Right cardiac atrium (tissue), 5 donors: ENCODE data around the gene ZNF519. TPM values are rescaled to one million over a fixed set of nuclear protein-coding genes. Genes with fewer than 3 reads are reported as not detected.
"Not testable (repeated sequence)": the region's sequence is repeated elsewhere in the genome, so short reads cannot be mapped to it uniquely, and the experiment has no call there.

Experiments used
- ATAC-seq, 2 donors: fragments of 200-7000 bp; cut with Tn5 transposase; one replicate each; pipeline versions ENCODE4 v1.8.0 to v1.9.1; 2020; ENCODE audit warnings: moderate library complexity in 2 of 2, mild to moderate bottlenecking in 1 of 2
- DNase-seq, 3 donors: peaks; one replicate each; pipeline ENCODE4 v3.0.0-alpha.2; 2020
- H3K27ac ChIP-seq: one replicate; pipeline ENCODE4 v1.5.1; 2013; ENCODE audit warnings: mild to moderate bottlenecking, low read length, control low read depth, moderate library complexity
- H3K27me3 ChIP-seq: one replicate; pipeline ENCODE4 v1.6.1; 2013; ENCODE audit not compliant: control insufficient read depth, insufficient read depth
- H3K4me1 ChIP-seq: one replicate; pipeline ENCODE4 v1.6.1; 2013; ENCODE audit warnings: low read length; ENCODE audit not compliant: control insufficient read depth, insufficient read depth
- H3K4me3 ChIP-seq: one replicate; pipeline ENCODE4 v1.5.1; 2013; ENCODE audit warnings: low read length, control low read depth
- H3K9me3 ChIP-seq: one replicate; pipeline ENCODE4 v1.6.1; 2013; ENCODE audit warnings: low read length; ENCODE audit not compliant: control insufficient read depth
- WGBS: extraction: QIAGEN DNeasy Blood & Tissue Kit; methylation state at CpG from one replicate; pipeline ENCODE4 v1.1.7; 2013; 5-methylcytosine and 5-hydroxymethylcytosine counted together
- intact Hi-C, 4 donors: fragments of 100-400 bp; cut with DNase I; formaldehyde crosslinking; loops; one replicate each; pipeline versions ENCODE4 v1.11.0 to v1.14.0; 2022 to 2023
- long read RNA-seq, 4 donors: library from polyadenylated mRNA; unstranded; transcript quantifications; one replicate each; pipeline ENCODE4 v2.0.0, GENCODE V29; 2020 to 2021
- polyA plus RNA-seq: library from polyadenylated mRNA; stranded (reverse); fragments of 200-250 nt; gene quantifications from one replicate; pipeline ENCODE4 v1.2.3, GENCODE V29; 2013
- total RNA-seq, 4 donors: library from RNA; stranded (reverse); fragmentation: NEBNext Ultra II Directional; extraction: Animal tissue kit (Norgen Biotek cat#: 25700); gene quantifications; one replicate each; pipeline ENCODE4 v1.2.1, GENCODE V29; 2021
- donor health status: healthy with polysubstance abuse.
- donor health status: DM: no; HTN: yes; CAD: no.
- donor health status: DM: no; HTN: no; CAD: no.
- donor health status: DM: no; HTN: yes; CAD: no; lungs with severe emphysema.
- donor health status: DM: yes; HTN: yes; CAD: no.

The ZNF519 gene
- total RNA-seq, result 1 to 10 TPM; 4.3 to 7.9 (median 5.2) TPM
- 1.9 TPM for polyA plus RNA-seq
- long read RNA-seq, donor 1, full-length matches to known transcripts, result 5 of 10 reads
- long read RNA-seq, donor 1, partial matches to known transcripts, result 2 of 10 reads
- long read RNA-seq, donor 1, other reads (novel, unspliced or antisense), result 3 of 10 reads
- long read RNA-seq, donor 2, partial matches to known transcripts, result 0 of 2 reads
- long read RNA-seq, donor 2, other reads (novel, unspliced or antisense), result 1 of 2 reads
- long read RNA-seq, donor 3, transcript ZNF519-207 (3 exons, 2,830 nt), result major isoform, 5 of 12 reads
- long read RNA-seq, donor 3, partial matches to known transcripts, result 2 of 12 reads
- long read RNA-seq, donor 3, other reads (novel, unspliced or antisense), result 3 of 12 reads
- long read RNA-seq, donor 4, partial matches to known transcripts, result 1 of 2 reads
- long read RNA-seq, donor 4, other reads (novel, unspliced or antisense), result 1 of 2 reads

- H3K4me1 ChIP-seq, intact Hi-C loops, H3K9me3 ChIP-seq, H3K27me3 ChIP-seq: not testable (repeated sequence)
- WGBS, result under 1% methylated on average over 20 of the region's 20 CpGs
- DNase-seq, result peak; percentile 95 to 98 (median 97)
- peak; percentile 100 for ATAC-seq
- H3K4me3 ChIP-seq, result peak within 1 kb of the TSS; percentile 67
- peak within 1 kb of the TSS; percentile 54 for H3K27ac ChIP-seq
These were observed at the start of gene ZNF519 for GRCh38 chr18:14132271-14132700. ZNF519 (minus strand) TSS chr18:14132435; CDS start chr18:14132277, 158 bp downstream.

GRCh38 chr18:14179306-14179705, 47.1 kb upstream of the ZNF519 start:
- no peaks in the 10 kb centered on the region for H3K4me1 ChIP-seq
- DNase-seq, result no peak
- H3K4me3 ChIP-seq, result peak overlapping the region; percentile 26
- peak in 1 of 2 donors; percentile 32 for ATAC-seq
- 16% methylated on average over 28 of the region's 28 CpGs for WGBS
- intact Hi-C loops, result loop anchor here in 1 of 4 donors (5.0 kb wide), 1 partner anchor 213 kb away; no protein-coding TSS in a partner anchor
- H3K27ac ChIP-seq, result no peak overlapping the region
- no peaks in the 10 kb centered on the region for H3K9me3 ChIP-seq
- H3K27me3 ChIP-seq, result no peaks in the 10 kb centered on the region

GRCh38 chr18:14178321-14179196, 46.3 kb upstream of the ZNF519 start:
- H3K27ac ChIP-seq, H3K27me3 ChIP-seq, H3K4me1 ChIP-seq, H3K9me3 ChIP-seq: not testable (repeated sequence)
- WGBS, result 35% methylated on average over 61 of the region's 61 CpGs
- peak; percentile 54 to 81 (median 74) for DNase-seq
- peak overlapping the region; percentile 26 for H3K4me3 ChIP-seq
- intact Hi-C loops, result loop anchor here in 1 of 4 donors (5.0 kb wide), 1 partner anchor 214 kb away; no protein-coding TSS in a partner anchor
- ATAC-seq, result peak; percentile 93 to 98

GRCh38 chr18:14177540-14178320, 45.5 kb upstream of the ZNF519 start:
- H3K4me3 ChIP-seq, H3K9me3 ChIP-seq, H3K27me3 ChIP-seq, H3K4me1 ChIP-seq, H3K27ac ChIP-seq, ATAC-seq: not testable (repeated sequence)
- intact Hi-C loops, result loop anchor here in 1 of 4 donors (5.0 kb wide), 1 partner anchor 215 kb away; no protein-coding TSS in a partner anchor
- DNase-seq, result peak in 1 of 3 donors; percentile 18
- WGBS, result 95% methylated on average over 48 of the region's 48 CpGs

- not testable (repeated sequence) for H3K27me3 ChIP-seq, H3K27ac ChIP-seq, ATAC-seq, H3K9me3 ChIP-seq, H3K4me1 ChIP-seq, H3K4me3 ChIP-seq, DNase-seq
- intact Hi-C loops, result loop anchor here in 1 of 4 donors (5.0 kb wide), 1 partner anchor 217 kb away; no protein-coding TSS in a partner anchor
- 81% methylated on average over 6 of the region's 6 CpGs for whole genome bisulfite sequencing
These were observed 43.2 kb upstream of the ZNF519 start for GRCh38 chr18:14175404-14175803.

- peak in 2 of 3 donors; percentile 2 to 31 for DNase-seq
- intact Hi-C loops, result loop anchor here in 1 of 4 donors (5.0 kb wide), 1 partner anchor 218 kb away; no protein-coding TSS in a partner anchor
- WGBS, result 78% methylated on average over 5 of the region's 5 CpGs
- Histone ChIP-seq H3K4me3 (no peak overlapping the region), H3K4me1 (no peaks in the 10 kb centered on the region), H3K27ac (no peak overlapping the region), H3K27me3 (no peaks in the 10 kb centered on the region), H3K9me3 (no peaks in the 10 kb centered on the region)
- peak in 1 of 2 donors; percentile 9 for ATAC-seq
These were observed 42.5 kb upstream of the ZNF519 start for GRCh38 chr18:14174706-14175085.

GRCh38 chr18:14174002-14174705, 41.9 kb upstream of the ZNF519 start:
- H3K4me3 ChIP-seq, H3K4me1 ChIP-seq, H3K27ac ChIP-seq, H3K9me3 ChIP-seq, intact Hi-C loops, H3K27me3 ChIP-seq, ATAC-seq: not testable (repeated sequence)
- DNase-seq, result peak in 1 of 3 donors; percentile 33
- WGBS, result 83% methylated on average over 5 of the region's 7 CpGs

- ATAC-seq, H3K27me3 ChIP-seq, H3K9me3 ChIP-seq, H3K27ac ChIP-seq, H3K4me1 ChIP-seq, intact Hi-C loops, H3K4me3 ChIP-seq: not testable (repeated sequence)
- WGBS, result 82% methylated on average over 11 of the region's 11 CpGs
- DNase-seq, result peak in 1 of 3 donors; percentile 29
These were observed 41.1 kb upstream of the ZNF519 start for GRCh38 chr18:14173116-14173951.
